Activated CD4-positive, alpha-beta T cell treated with anti-CD3 and anti-CD28 coated beads, Interleukin-2, amount 50 U/mL, for 1 hour (primary cell): ENCODE measurements around the gene SOD3.

Experiments
- DNase-seq: peaks from one replicate; pipeline ENCODE4 v3.0.0-alpha.2; 2020

The SOD3 gene

DNA sequence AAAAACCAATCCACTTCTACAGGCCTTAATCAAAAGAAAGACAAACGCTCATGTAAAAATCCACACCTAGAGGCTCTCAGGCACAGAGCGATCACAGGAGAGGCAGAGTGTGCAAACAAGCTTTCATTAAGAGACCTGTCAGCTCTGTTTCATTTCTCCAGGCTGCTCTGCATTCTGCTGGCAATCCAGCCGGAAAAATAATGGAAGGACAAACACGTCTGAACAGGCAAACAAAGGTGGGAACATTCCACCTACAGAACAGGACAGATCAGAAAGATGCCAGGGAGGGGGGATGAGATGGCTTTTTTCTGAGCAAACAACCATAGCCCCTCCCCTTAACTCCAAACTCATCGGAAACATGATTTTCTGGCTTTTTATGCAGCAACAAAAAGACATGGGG lies 9.7 kb downstream of the SOD3 start:
- no peak for DNase-seq

GRCh38 chr4:24805566-24805965 lies 10.2 kb downstream of the SOD3 start:
- no peak for DNase-seq

DNA sequence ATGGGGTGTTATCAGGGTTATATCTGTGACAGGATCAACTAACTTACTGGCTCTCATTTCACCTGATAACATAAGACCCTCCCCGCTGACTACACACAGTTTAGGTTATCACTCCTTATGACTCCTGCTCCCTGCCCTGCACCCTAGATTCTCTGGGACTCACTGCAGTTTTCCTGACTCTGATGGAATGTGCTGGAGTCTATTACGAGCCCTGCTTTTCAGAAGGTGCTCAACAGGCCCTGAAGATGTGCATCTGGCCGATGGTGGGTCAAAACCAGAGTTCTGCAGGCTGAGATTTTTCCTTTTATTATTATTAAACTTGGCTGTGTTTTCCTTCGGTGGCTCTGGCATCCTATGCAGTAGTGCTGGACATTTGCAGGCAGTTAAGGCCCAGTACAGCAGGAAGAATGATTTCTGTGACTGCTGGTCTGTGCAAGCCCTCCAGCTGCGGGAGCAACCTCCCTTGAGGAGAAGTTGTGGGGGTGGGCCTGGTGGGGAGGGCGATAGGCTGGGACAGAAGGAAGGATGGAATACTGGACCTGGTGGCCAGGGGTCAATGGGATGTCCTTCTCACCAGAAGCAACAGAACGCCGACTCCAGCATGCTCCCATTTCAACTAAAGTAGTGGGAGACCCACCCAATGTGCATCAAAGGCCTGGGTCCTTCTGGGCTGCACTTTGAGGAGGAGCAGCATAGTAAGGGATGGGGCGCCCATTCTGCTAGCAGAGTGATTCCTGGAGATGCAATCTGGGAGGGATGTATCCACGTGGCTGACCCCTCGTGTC lies 11.0 kb downstream of the SOD3 start:
- no peak for DNase-seq

DNA sequence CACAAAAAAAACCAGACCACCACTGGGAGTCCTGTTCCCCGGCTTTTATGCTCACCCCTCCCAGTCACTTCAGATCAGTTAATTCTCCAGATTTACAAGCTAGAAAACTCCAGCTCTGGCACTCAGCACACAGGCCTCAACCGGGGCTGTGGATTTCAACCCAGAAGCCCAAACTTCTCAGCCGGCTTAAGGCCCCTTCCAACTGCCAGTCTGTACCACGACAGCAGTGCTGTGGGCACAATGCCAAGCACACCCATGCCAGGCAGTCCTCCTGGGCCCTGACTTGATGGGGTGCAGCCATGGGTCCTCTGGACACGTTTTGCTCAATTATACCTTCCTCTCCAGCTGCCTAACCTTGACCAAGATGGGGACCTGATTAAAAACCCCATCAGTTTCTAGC lies 12.2 kb downstream of the SOD3 start:
- no peak for DNase-seq

DNA sequence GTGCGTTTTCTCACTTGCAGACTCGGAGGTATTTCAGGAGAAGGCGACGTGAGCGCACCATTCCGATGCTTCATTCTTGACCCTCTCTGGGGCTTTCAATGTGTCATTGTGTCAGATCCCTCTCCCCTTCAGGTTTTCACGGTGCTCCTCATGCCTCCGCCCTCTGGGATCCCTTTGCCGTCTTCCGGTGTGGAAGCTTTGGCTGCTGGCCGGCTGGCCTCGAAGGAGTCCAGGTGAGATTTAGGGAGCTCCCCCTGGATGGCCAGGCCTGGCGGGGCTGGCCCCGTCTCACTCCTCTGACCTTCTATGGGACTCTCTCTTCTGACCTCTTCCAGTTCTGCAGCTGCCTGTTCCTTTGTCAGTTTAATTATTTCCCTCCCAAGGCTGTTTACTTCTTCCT lies 12.9 kb downstream of the SOD3 start:
- no peak for DNase-seq

GRCh38 chr4:24808955-24809354 lies 13.6 kb downstream of the SOD3 start:
- no peak for DNase-seq

DNA sequence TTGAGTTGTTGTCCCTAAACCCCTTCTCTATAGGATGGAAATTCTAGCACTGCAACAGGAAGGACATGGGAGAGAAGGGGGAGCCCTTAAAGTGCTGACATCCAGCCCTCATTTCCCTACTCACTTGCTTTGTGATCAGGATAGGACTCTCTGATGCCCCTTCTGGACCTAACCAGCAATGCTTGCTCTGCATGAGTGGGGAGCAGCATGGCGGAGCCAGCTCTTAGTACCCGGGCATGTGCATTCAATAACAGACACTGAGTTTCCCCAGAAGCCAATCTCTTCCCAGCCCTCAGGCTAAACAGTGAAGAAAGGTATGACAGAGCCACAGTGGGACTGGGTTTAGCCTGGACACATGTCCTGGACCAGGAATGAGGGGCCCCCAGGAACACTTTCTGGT lies 14.0 kb downstream of the SOD3 start:
- DNase-seq, result no peak

DNA sequence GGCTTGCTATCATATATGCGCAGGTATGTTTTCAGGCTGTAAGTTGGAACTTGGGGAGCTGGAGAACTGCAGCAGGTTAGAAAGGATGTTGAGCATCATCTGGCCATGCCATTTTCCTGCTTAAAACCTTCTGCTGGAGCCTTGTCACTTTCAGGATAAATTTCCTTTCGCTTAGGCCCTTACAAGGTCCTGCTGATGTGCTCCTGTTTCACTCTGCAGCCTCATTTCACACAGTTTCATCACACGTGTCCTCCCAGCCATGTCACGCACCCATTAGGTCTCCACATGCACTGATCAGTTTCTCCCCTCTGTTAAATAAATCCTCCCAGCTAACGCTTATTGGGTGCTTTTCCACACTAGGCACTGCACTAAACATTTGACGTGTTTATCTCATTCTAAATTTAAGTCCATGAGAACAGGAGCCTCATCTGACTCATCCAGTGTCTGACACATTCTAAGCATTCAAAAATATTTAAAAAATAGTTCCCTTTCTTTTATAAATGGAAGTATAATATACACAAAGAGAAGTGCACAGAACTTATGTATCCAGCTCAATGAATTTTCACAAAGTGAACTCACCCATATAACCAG lies 14.5 kb downstream of the SOD3 start:
- no peak for DNase-seq

GRCh38 chr4:24810871-24811631 lies 15.7 kb downstream of the SOD3 start:
- no peak for DNase-seq

GRCh38 chr4:24813732-24814131 lies 18.4 kb downstream of the SOD3 start:
- DNase-seq, result no peak

DNA sequence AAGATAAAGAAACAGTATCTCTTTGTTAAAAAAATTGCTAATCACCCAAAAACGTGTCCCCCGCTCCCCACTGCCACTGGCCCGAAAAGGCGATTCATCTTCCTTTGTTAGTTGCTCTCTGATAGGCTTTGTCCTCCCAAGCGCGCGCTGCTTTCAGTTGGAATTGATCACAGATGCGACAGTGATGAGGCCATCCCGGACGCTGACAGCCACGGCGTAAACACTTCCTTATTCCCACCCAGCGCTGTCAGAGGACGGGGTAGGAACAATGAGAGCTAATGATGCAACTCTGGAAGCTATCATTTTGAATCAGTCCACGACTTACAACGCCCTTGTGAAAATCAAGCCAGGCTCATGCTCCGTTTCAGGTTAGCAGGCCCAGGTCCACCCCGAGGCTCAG lies 21.4 kb downstream of the SOD3 start:
- DNase-seq, result no peak

GRCh38 chr4:24820541-24820940 lies 25.2 kb downstream of the SOD3 start:
- DNase-seq, result no peak

- DNase-seq, result no peak
Observed at GRCh38 chr4:24824720-24825119, 29.3 kb downstream of the SOD3 start.

- no peak for DNase-seq
Observed at GRCh38 chr4:24831637-24832036, 36.3 kb downstream of the SOD3 start.

DNA sequence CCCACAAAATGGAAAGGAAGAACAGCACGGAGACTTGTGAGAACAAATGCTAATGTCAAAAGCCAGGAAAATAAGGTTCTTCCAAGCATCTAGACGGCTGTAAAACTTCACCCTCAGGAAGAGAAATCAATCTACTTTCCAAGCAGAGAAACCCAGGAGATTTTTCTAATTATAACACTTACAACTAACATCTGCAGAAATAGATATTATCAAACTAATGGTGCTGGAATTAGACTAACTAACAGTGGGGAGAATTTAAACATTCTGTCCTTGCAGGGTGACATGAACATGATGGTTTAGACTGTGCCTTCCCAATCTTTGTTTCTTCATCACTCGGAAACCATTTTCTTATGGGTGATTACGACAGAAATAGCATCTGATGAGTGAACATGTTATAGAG lies 40.3 kb downstream of the SOD3 start:
- DNase-seq, result no peak

DNA sequence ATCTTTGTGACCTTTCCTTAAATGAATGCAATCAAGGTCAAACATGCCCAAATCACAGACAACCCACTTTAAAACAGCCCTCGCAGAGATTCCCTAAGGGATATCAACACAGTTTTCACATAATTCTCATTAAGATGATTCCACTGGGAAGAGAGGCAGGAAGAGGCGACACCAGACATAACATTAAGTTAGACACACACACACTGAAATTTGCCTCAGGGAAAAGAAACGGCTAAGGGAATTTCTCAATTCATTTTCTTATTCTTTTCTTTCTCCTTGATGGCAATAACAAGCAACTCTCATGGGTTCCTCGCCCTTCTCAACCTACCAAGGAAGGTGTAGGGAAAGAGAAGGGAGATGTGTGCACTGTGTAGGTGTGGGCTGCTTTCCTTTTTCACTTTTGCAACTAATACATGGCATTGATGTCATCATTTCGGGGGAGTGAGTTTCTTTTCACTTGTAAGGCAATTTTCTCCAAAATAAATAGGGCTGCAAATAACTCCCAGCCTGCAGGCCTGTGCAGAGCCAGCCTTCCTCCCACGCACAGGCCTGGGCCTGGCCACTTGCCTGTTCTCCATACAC lies 41.4 kb downstream of the SOD3 start:
- DNase-seq, result no peak

DNA sequence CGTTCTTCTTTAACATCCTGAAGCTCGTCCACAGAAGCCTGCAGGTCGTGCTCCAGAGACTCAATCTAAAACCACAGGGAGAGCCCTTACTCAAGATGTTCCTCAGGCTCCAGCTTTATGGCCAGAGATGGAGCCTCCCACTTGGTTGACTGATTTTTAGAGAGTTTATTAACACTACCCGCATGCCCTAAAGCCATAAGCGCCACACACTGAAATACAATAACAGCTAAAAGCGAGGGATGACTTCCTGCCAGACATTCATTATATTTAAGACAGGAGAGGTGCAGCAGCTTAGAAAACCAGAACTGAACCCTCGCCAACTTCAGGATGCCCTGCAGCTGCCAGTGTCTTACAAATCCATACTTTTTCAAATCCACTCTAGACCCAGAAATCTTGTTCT lies 42.0 kb downstream of the SOD3 start:
- no peak for DNase-seq

DNA sequence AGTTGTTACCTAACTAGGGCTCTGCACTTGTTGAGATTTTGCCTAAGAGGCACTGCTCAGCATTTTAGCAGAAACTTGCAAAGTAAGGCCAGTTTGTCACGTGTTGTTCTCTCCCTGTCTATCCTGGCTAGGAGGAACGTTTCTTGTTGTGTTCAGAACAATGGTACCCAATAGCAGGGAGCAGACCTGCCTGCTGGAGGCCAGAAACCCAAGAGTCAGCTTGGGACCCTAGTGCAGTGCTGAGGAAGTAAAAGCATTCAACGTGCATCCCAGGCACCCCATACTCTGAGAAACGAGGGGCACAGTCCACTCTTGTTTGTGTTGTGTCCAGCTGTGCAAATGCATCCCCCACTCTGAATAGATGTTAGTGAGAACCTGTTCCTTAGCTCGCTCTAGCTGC lies 42.4 kb downstream of the SOD3 start:
- no peak for DNase-seq

GRCh38 chr4:24840362-24840761 lies 45.0 kb downstream of the SOD3 start:
- DNase-seq, result no peak

GRCh38 chr4:24840826-24841543 lies 45.6 kb downstream of the SOD3 start:
- DNase-seq, result no peak

DNA sequence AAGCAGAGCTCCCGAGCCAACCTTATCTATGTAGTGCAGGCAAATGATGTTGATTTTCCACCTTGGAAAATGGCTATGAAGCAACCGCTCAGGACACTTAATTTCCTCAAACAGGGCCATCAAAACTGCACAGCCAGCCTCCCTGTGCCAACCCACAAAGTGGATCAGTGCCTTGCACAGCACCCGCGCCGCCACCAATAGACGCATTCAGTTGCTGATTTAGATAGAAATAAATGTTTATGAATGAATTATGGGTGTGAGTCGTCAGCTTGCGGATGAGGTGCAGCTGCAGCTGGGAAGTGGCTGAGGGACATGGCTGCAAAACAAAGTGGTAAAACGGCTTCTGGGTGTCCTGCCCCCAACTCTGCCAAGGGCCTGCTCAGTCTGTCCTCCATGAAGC lies 47.0 kb downstream of the SOD3 start:
- DNase-seq, result no peak

GRCh38 chr4:24843096-24843495 lies 47.7 kb downstream of the SOD3 start:
- no peak for DNase-seq

DNA sequence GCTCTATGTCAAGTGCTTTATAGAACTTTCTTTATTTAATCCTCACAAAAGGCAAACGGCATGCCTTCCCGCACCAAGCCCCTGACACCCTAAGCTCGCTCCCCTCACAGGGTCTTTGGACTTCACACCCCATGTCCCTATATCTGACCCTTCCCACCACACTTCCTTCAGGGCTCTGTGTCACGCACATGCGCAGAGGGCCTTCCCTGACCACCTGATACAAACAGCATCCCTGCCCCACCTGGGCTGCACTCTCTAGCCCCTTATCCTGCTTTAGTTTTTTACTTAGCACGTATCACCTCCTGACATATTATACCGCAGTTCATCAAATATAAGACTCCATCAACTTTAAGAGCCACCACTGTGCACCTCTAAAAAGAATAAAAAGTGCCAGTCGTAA lies 49.8 kb downstream of the SOD3 start:
- DNase-seq, result no peak
